Heart left ventricle (tissue), 16 donors: Measurements from ENCODE around the gene CTSH. TPM values are rescaled to one million over a fixed set of nuclear protein-coding genes. Genes with fewer than 3 reads are reported as not detected.

ENCODE experiments used
- ATAC-seq, 4 donors: fragments of 200-7000 bp; cut with Tn5 transposase; one replicate each; pipeline ENCODE4 v1.9.1; 2020 to 2022; ENCODE audit warnings: moderate library complexity in 4 of 4, mild to moderate bottlenecking in 3 of 4, moderate number of reproducible peaks in 1 of 4
- DNase-seq, 5 donors: peaks; one replicate each; pipeline ENCODE4 v3.0.0-alpha.2; 2020
- H3K27ac ChIP-seq, 12 donors: fragments of 200-600 bp; sonication (generic) in 4 of 12; one replicate each; pipeline versions ENCODE4 v1.5.0 to v1.8.0; 2016 to 2022; ENCODE audit warnings: mild to moderate bottlenecking in 2 of 12
- H3K27me3 ChIP-seq, 9 donors: fragments of 200-600 bp; sonication (generic) in 2 of 9; one replicate each; pipeline versions ENCODE4 v1.5.1 to v1.8.0; 2016 to 2022; ENCODE audit warnings: mild to moderate bottlenecking in 3 of 9
- H3K36me3 ChIP-seq, 9 donors: fragments of 200-600 bp; sonication (generic) in 2 of 9; one replicate each; pipeline versions ENCODE4 v1.5.0 to v1.8.0; 2018 to 2022; ENCODE audit warnings: mild to moderate bottlenecking in 2 of 9
- H3K4me1 ChIP-seq, 12 donors: fragments of 200-600 bp; sonication (generic) in 4 of 12; one replicate each; pipeline versions ENCODE4 v1.5.0 to v1.8.0; 2016 to 2022; ENCODE audit warnings: mild to moderate bottlenecking in 3 of 12
- H3K4me3 ChIP-seq, 12 donors: fragments of 200-600 bp; sonication (generic) in 4 of 12; one replicate each; pipeline versions ENCODE4 v1.5.0 to v1.8.0; 2017 to 2022; ENCODE audit warnings: mild to moderate bottlenecking in 9 of 12, moderate library complexity in 4 of 12
- H3K9me3 ChIP-seq, 12 donors: fragments of 200-600 bp; sonication (generic) in 4 of 12; one replicate each; pipeline versions ENCODE4 v1.5.0 to v1.8.0; 2016 to 2022; ENCODE audit warnings: mild to moderate bottlenecking in 1 of 12
- CTCF ChIP-seq, 12 donors: fragments of 200-600 bp; sonication (generic) in 4 of 12; IDR thresholded peaks; one replicate each; pipeline versions ENCODE4 v1.5.0 to v1.8.0; 2018 to 2022; ENCODE audit warnings: antibody characterized with exemption in 12 of 12, mild to moderate bottlenecking in 5 of 12
- POLR2A ChIP-seq, 2 donors: fragments of 450-650 bp; IDR thresholded peaks; one replicate each; pipeline ENCODE4 v1.6.1; 2017; ENCODE audit warnings: antibody characterized with exemption in 2 of 2, mild to moderate bottlenecking in 2 of 2, moderate library complexity in 2 of 2
- WGBS, 4 donors: extraction: QIAGEN DNeasy Blood & Tissue Kit in 2 of 4; methylation state at CpG; one replicate each; pipeline versions ENCODE4 v1.1.5 to v1.1.7; 2013 to 2018; 5-methylcytosine and 5-hydroxymethylcytosine counted together
- intact Hi-C, 10 donors: fragments of 100-400 bp; cut with DNase I; formaldehyde crosslinking; loops; one replicate each; pipeline versions ENCODE4 v1.11.1 to v1.14.2; 2022
- polyA plus RNA-seq, 2 donors: library from polyadenylated mRNA; stranded (reverse); fragments of 200-250 nt; gene quantifications; one replicate each; pipeline ENCODE4 v1.2.3, GENCODE V29; 2013
- total RNA-seq, 9 donors: library from RNA; depleted of rRNA in 2 of 9; stranded (reverse); fragments of >200 nt in 2 of 9; fragmentation: NEBNext Ultra II Directional in 3 of 9; extraction: Animal tissue kit (Norgen Biotek cat#: 25700) in 3 of 9; gene quantifications; one replicate each; pipeline versions ENCODE4 v1.1.0 to v1.2.4, GENCODE V29; 2016 to 2023
- donor health status: ischemic (EF 13 %, LVEDD 7.1; RV severe dilation, severe dysfunction).
- donor health status: healthy with polysubstance abuse.
- donor health status: DM: no; HTN: yes; CAD: no.
- donor health status: DM: no; HTN: no; CAD: no.
- donor health status: ischemic (EF 25% LVEDD 6.9; RV normal size, moderate dysfunction).
- donor health status: ischemic (EF 25% LVEDD 5.7; RV mildly dilated, moderate dysfunction).
- donor health status: healthy.
- donor health status: DM: yes; HTN: yes; CAD: no.
- donor health status: ischemic (EF 35%, LVEDD 5.7; RV mildly dilated, moderate dysfunction).
- donor health status: nonischemic (EF 11% LVEDD 7.7; RV severe dilation, severe dysfunction).
- donor health status: DM: yes; HTN: yes; CAD: no.
- donor health status: PGD.
- donor health status: ischemic (EF 29% LVEDD 5.4; RV normal size, mild dysfunction).
- donor health status: nonischemic (EF 23%, LVEDD 6.1; RV moderate dilation, normal function).

The CTSH gene
- total and polyA plus RNA-seq, 11 donors, result 27.8 to 165 (median 82.4) TPM

GRCh38 chr15:78915341-78916087 is 29.3 kb downstream of the CTSH start:
- H3K36me3 ChIP-seq, result peaks cover 0 to 76% (median 57%) of the 10 kb centered on the region in 9 donors
- no peak overlapping the region for H3K4me3 ChIP-seq
- intact Hi-C loops, result loop anchor here in 2 of 10 donors (10.0 kb wide), 2 partner anchors 69 to 269 kb away; no protein-coding TSS in a partner anchor
- DNase-seq (peak in 4 of 5 donors; percentile 49 to 75 (median 61)), ATAC-seq (peak; percentile 43 to 88 (median 74))
- no peaks in the 10 kb centered on the region for H3K9me3 ChIP-seq
- 84 to 88% (median 86%) methylated on average over 12 of the region's 12 CpGs for WGBS, 4 donors
- H3K4me1 ChIP-seq, result peaks cover 0 to 63% (median 23%) of the 10 kb centered on the region in 12 donors
- H3K27ac ChIP-seq, result peak overlapping the region in 6 of 12 donors; percentile 3 to 82 (median 32)
- no peaks in the 10 kb centered on the region for H3K27me3 ChIP-seq
- TF ChIP-seq POLR2A (IDR thresholded peaks at IDR 0.05) (no peak), CTCF (IDR thresholded peaks at IDR 0.05) (no peak)

GRCh38 chr15:78914027-78914764 is 30.6 kb downstream of the CTSH start:
- no peaks in the 10 kb centered on the region for H3K9me3 ChIP-seq
- ATAC-seq, result peak; percentile 35 to 66 (median 53)
- no peak for TF ChIP-seq POLR2A (IDR thresholded peaks at IDR 0.05)
- TF ChIP-seq CTCF (IDR thresholded peaks at IDR 0.05), result peak; percentile 17 to 64 (median 53)
- H3K27me3 ChIP-seq, result no peaks in the 10 kb centered on the region
- peak overlapping the region in 4 of 12 donors; percentile 27 to 82 (median 62) for H3K27ac ChIP-seq
- peak in 1 of 5 donors; percentile 57 for DNase-seq
- H3K4me1 ChIP-seq, result peaks cover 0 to 76% (median 26%) of the 10 kb centered on the region in 12 donors
- WGBS, 4 donors, result 40 to 57% (median 43%) methylated on average over 9 to 13 of the region's 13 CpGs
- peaks cover 0 to 76% (median 59%) of the 10 kb centered on the region in 9 donors for H3K36me3 ChIP-seq
- H3K4me3 ChIP-seq, result no peak overlapping the region
- intact Hi-C loops, result loop anchor here in 8 of 10 donors (5.0 to 10.0 kb wide), 5 partner anchors 68 to 273 kb away; no protein-coding TSS in a partner anchor

- peaks cover 0 to 78% (median 52%) of the 10 kb centered on the region in 9 donors for H3K36me3 ChIP-seq
These were observed 31.8 kb downstream of the CTSH start for GRCh38 chr15:78913012-78913411.

More at GRCh38 chr15:78913012-78913411, 31.8 kb downstream of the CTSH start:
- H3K9me3 ChIP-seq, result no peaks in the 10 kb centered on the region
- DNase-seq (no peak), ATAC-seq (no peak)
- no peak overlapping the region for H3K4me3 ChIP-seq
- H3K4me1 ChIP-seq, result peaks cover 0 to 77% (median 33%) of the 10 kb centered on the region in 12 donors
- TF ChIP-seq POLR2A (IDR thresholded peaks at IDR 0.05) (no peak), CTCF (IDR thresholded peaks at IDR 0.05) (no peak)
- H3K27me3 ChIP-seq, result no peaks in the 10 kb centered on the region
- WGBS, 4 donors, result 82 to 95% (median 94%) methylated on average over 3 of the region's 3 CpGs
- peak overlapping the region in 1 of 12 donors; percentile 82 for H3K27ac ChIP-seq
- intact Hi-C loops, result loop anchor here in 8 of 10 donors (5.0 to 10.0 kb wide), 5 partner anchors 69 to 274 kb away; no protein-coding TSS in a partner anchor
